OCI-LY3 (cell line): ENCODE measurements around the gene C16orf74.

Experiments used
- EZH2phosphoT487 ChIP-seq: fragments of 200-600 bp; shearing (Covaris generic); IDR thresholded peaks from 2 replicates; pipeline ENCODE4 v1.6.1; 2018; ENCODE audit warnings: antibody characterized with exemption, mixed run types, low read depth
- TF ChIP-seq, protein P1 (sequence below): fragments of 200-600, 300-600 bp; sonication (generic); IDR thresholded peaks from 2 replicates; pipeline ENCODE4 v1.5.1; 2014; ENCODE audit warnings: antibody characterized with exemption, low read length, low read depth

DNA sequence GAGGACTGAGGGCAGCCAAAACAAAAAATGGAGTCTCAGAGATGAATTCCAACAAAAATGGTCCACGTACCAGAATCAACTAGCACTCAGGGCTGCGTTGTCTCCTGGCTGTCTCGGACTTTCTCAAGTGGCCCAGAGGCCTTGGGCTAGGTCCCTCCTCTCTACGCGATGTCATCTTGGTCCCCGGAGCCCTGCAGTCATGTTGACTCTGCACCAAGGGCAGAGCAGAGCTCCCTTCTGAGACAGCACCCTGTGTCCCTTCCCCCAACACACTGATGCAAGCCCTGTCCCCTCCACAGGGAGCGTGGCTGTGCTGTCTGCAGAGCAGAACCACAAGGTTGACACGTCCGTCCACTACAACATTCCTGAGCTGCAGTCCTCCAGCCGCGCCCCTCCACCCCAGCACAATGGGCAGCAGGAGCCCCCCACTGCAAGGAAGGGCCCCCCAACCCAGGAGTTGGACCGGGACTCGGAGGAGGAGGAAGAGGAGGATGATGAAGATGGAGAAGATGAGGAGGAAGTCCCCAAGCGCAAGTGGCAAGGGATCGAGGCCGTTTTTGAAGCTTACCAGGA lies 83.0 kb downstream of the C16orf74 start:
- TF ChIP-seq, protein P1, sequence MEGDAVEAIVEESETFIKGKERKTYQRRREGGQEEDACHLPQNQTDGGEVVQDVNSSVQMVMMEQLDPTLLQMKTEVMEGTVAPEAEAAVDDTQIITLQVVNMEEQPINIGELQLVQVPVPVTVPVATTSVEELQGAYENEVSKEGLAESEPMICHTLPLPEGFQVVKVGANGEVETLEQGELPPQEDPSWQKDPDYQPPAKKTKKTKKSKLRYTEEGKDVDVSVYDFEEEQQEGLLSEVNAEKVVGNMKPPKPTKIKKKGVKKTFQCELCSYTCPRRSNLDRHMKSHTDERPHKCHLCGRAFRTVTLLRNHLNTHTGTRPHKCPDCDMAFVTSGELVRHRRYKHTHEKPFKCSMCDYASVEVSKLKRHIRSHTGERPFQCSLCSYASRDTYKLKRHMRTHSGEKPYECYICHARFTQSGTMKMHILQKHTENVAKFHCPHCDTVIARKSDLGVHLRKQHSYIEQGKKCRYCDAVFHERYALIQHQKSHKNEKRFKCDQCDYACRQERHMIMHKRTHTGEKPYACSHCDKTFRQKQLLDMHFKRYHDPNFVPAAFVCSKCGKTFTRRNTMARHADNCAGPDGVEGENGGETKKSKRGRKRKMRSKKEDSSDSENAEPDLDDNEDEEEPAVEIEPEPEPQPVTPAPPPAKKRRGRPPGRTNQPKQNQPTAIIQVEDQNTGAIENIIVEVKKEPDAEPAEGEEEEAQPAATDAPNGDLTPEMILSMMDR, result no peak
- TF ChIP-seq EZH2phosphoT487, result no peak
